ENCODE measurements around the gene CDC42EP3. TPM values are rescaled to one million over a fixed set of nuclear protein-coding genes. Genes with fewer than 3 reads are reported as not detected.

The CDC42EP3 gene
- total RNA-seq, 2 donors from 2014 or later, result 7.2 to 37.3 TPM

DNA sequence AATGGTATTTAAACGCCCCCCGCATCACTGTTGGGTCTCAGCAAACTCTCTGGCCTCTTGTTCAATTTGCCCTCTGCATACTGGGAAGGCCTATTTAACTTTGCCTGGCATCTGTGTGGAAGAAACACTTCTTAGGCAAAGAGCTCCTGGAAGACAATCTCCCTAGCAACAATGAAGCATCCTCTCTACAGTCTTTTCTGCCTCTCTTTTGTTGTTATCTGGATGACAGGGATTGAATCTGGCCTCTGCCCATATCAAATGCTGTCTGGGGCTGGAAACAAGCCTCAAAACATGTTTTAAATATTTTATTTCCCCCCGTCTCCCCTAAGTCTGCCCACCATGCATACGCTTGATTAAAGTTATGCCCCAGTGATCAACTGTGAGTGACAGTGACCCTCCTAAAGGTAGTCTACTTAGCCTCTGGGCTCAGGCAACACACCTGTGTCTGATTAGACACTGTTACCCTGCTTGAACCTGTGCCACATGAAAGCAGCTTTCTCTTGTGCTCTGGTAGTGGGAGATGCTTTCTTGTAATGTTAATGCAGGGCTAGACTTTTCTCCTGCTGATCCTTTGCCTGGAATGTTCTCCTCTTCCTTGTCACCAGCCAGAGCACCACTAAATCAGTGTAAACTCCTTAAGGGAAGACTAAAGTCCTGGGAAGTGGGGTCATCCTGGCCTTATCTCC lies 34.9 kb downstream of the CDC42EP3 start:
- no peak overlapping the region for H3K9ac ChIP-seq (ENCODE audit: low read depth in 2 of 2, low read length in 2 of 2)
- H3K27ac ChIP-seq, result no peak overlapping the region
- DNase-seq, result no peak
- H3K36me3 ChIP-seq, result no peaks in the 10 kb centered on the region
- H3K4me1 ChIP-seq, result no peaks in the 10 kb centered on the region
- intact Hi-C loops (cut with DNase I), result no loop called here
- no peaks in the 10 kb centered on the region for H3K27me3 ChIP-seq
- no peaks in the 10 kb centered on the region for H3K9me3 ChIP-seq
- H3K4me3 ChIP-seq, result no peak overlapping the region
- TF ChIP-seq, protein P1, sequence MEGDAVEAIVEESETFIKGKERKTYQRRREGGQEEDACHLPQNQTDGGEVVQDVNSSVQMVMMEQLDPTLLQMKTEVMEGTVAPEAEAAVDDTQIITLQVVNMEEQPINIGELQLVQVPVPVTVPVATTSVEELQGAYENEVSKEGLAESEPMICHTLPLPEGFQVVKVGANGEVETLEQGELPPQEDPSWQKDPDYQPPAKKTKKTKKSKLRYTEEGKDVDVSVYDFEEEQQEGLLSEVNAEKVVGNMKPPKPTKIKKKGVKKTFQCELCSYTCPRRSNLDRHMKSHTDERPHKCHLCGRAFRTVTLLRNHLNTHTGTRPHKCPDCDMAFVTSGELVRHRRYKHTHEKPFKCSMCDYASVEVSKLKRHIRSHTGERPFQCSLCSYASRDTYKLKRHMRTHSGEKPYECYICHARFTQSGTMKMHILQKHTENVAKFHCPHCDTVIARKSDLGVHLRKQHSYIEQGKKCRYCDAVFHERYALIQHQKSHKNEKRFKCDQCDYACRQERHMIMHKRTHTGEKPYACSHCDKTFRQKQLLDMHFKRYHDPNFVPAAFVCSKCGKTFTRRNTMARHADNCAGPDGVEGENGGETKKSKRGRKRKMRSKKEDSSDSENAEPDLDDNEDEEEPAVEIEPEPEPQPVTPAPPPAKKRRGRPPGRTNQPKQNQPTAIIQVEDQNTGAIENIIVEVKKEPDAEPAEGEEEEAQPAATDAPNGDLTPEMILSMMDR (IDR thresholded peaks at IDR 0.05), result no peak

- Histone ChIP-seq H3K9ac (ENCODE audit: low read depth in 2 of 2, low read length in 2 of 2) (peak overlapping the region in 1 of 2 donors; percentile 29), H3K27me3 (no peaks in the 10 kb centered on the region), H3K4me3 (no peak overlapping the region), H3K4me1 (no peaks in the 10 kb centered on the region), H3K27ac (no peak overlapping the region), H3K9me3 (no peaks in the 10 kb centered on the region), H3K36me3 (no peaks in the 10 kb centered on the region)
- TF ChIP-seq, protein P1 (IDR thresholded peaks at IDR 0.05), result no peak
- DNase-seq, result no peak
- intact Hi-C loops (cut with DNase I), result no loop called here
These were observed 35.7 kb downstream of the CDC42EP3 start for GRCh38 chr2:37635504-37636380.

DNA sequence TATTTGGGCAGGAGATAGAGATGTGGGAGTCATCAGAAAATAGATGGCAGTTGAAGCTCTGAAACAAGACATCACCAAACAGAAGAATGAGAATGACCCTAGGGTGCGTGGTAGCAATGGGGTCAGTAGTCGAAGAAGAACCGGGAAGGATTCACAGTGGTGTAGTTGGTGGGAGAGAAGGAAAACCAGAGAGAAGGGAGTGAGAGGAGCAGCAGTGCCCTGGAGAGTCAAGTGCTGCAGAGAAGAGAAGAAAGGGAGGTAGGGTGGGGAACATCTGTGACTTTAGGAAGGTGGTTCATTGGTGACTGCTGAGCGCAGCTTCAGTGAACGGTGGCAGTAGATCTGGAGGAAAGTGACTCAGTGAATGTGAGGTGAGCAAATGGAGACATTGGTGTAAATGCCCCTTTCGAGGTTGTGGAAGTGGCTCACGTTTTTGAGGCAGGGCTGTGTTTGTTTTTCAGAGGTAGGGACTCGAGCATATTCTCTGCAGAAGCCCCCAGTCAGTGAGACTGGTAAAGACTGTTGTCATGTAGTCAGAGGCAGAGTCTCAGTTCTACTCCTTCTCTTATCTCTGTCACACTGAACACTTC lies 36.4 kb downstream of the CDC42EP3 start:
- TF ChIP-seq, protein P1 (IDR thresholded peaks at IDR 0.05), result no peak
- H3K4me3 ChIP-seq, result no peak overlapping the region
- peak overlapping the region in 1 of 2 donors; percentile 29 for H3K9ac ChIP-seq (ENCODE audit: low read depth in 2 of 2, low read length in 2 of 2)
- no peaks in the 10 kb centered on the region for H3K4me1 ChIP-seq
- H3K27me3 ChIP-seq, result no peaks in the 10 kb centered on the region
- intact Hi-C loops (cut with DNase I), result no loop called here
- H3K9me3 ChIP-seq, result no peaks in the 10 kb centered on the region
- H3K27ac ChIP-seq, result no peak overlapping the region
- no peaks in the 10 kb centered on the region for H3K36me3 ChIP-seq
- DNase-seq, result no peak

- no peak for DNase-seq
- TF ChIP-seq, protein P1 (IDR thresholded peaks at IDR 0.05), result no peak
- H3K9me3 ChIP-seq, result no peaks in the 10 kb centered on the region
- no peaks in the 10 kb centered on the region for H3K36me3 ChIP-seq
- H3K4me3 ChIP-seq, result no peak overlapping the region
- H3K9ac ChIP-seq (ENCODE audit: low read depth in 2 of 2, low read length in 2 of 2), result no peak overlapping the region
- H3K4me1 ChIP-seq, result no peaks in the 10 kb centered on the region
- no peak overlapping the region for H3K27ac ChIP-seq
- intact Hi-C loops (cut with DNase I), result no loop called here
- no peaks in the 10 kb centered on the region for H3K27me3 ChIP-seq
These were observed 37.6 kb downstream of the CDC42EP3 start for GRCh38 chr2:37633845-37634244.

DNA sequence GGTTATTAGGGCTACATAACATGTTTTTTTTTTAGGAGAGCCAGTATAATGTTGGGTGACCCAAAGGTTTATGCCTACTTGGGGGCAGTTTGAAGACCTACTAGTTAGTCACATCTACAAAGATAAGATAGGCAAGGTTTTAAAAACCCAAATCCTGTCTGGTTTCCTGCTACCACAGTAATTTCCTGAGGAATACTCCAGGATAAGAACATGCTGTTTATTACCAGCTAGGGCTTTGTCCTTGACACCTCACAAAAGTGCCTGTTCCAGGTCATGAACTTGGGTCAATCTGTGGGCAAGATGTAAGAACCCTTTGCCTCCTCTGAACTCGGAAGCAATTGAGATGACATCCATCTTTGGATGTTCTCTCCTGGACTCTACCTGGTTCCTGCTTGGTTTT lies 38.2 kb downstream of the CDC42EP3 start:
- TF ChIP-seq, protein P1 (IDR thresholded peaks at IDR 0.05), result no peak
- no peaks in the 10 kb centered on the region for H3K4me1 ChIP-seq
- no peak overlapping the region for H3K4me3 ChIP-seq
- no peaks in the 10 kb centered on the region for H3K27me3 ChIP-seq
- no peak for DNase-seq
- no peak overlapping the region for H3K9ac ChIP-seq (ENCODE audit: low read depth in 2 of 2, low read length in 2 of 2)
- no peaks in the 10 kb centered on the region for H3K9me3 ChIP-seq
- intact Hi-C loops (cut with DNase I), result no loop called here
- H3K36me3 ChIP-seq, result no peaks in the 10 kb centered on the region
- H3K27ac ChIP-seq, result no peak overlapping the region
